ENCODE data around the gene DIAPH1.

Gene DIAPH1

DNA sequence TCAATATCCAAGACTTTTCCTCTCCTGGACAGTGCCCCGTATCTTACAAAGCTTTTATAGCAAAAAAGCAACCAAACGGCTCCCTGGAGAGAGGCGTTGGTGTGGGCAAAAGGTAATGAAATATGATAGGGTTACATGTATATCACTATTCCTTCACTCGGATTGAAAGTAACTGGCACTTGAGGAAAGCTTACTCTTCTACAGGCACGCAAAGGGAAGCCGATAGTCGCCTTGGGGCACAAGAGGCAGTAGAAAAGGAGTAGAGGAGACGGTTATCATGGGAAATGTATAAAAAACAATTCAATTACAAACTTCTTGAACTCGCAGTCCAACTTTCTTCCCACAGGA is 1.1 kb downstream of the DIAPH1 start (continued):
- TF ChIP-seq, protein P1, sequence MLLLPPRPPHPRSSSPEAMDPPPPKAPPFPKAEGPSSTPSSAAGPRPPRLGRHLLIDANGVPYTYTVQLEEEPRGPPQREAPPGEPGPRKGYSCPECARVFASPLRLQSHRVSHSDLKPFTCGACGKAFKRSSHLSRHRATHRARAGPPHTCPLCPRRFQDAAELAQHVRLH (tag by site-specific recombination; IDR thresholded peaks at IDR 0.05): no peak
- TF ChIP-seq, protein P2, sequence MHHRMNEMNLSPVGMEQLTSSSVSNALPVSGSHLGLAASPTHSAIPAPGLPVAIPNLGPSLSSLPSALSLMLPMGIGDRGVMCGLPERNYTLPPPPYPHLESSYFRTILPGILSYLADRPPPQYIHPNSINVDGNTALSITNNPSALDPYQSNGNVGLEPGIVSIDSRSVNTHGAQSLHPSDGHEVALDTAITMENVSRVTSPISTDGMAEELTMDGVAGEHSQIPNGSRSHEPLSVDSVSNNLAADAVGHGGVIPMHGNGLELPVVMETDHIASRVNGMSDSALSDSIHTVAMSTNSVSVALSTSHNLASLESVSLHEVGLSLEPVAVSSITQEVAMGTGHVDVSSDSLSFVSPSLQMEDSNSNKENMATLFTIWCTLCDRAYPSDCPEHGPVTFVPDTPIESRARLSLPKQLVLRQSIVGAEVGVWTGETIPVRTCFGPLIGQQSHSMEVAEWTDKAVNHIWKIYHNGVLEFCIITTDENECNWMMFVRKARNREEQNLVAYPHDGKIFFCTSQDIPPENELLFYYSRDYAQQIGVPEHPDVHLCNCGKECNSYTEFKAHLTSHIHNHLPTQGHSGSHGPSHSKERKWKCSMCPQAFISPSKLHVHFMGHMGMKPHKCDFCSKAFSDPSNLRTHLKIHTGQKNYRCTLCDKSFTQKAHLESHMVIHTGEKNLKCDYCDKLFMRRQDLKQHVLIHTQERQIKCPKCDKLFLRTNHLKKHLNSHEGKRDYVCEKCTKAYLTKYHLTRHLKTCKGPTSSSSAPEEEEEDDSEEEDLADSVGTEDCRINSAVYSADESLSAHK (tag by site-specific recombination; IDR thresholded peaks at IDR 0.05): peak; percentile 54; the same call in 1 of the 2 replicates
- TF ChIP-seq ZNF791 (tag by site-specific recombination; IDR thresholded peaks at IDR 0.05) (no peak), ZNF221 (tag by site-specific recombination; IDR thresholded peaks at IDR 0.05; ENCODE audit: borderline replicate concordance) (no peak), ZNF37A (tag by site-specific recombination; IDR thresholded peaks at IDR 0.05) (no peak), KLF7 (tag by site-specific recombination; IDR thresholded peaks at IDR 0.05; ENCODE audit: borderline replicate concordance) (no peak), ZNF302 (tag by site-specific recombination; IDR thresholded peaks at IDR 0.05; ENCODE audit: low read depth) (no peak), KLF10 (tag by site-specific recombination; IDR thresholded peaks at IDR 0.05) (no peak), ZNF416 (tag by site-specific recombination; IDR thresholded peaks at IDR 0.05) (no peak), ZSCAN23 (tag by site-specific recombination; IDR thresholded peaks at IDR 0.05) (no peak), SP7 (tag by site-specific recombination; IDR thresholded peaks at IDR 0.05) (peak; percentile 86), GLI2 (tag by site-specific recombination; IDR thresholded peaks at IDR 0.05; ENCODE audit: borderline replicate concordance, low read depth) (peak; percentile 47; the same call in 1 of the 2 replicates), SCRT1 (tag by site-specific recombination; IDR thresholded peaks at IDR 0.05; ENCODE audit: borderline replicate concordance) (no peak; the same call in 1 of the 2 replicates), ZNF585B (tag by site-specific recombination; IDR thresholded peaks at IDR 0.05) (no peak), ZNF138 (tag by site-specific recombination; IDR thresholded peaks at IDR 0.05; ENCODE audit: borderline replicate concordance) (no peak), FEZF1 (tag by site-specific recombination; IDR thresholded peaks at IDR 0.05) (peak; percentile 86), ZNF596 (tag by site-specific recombination; IDR thresholded peaks at IDR 0.05) (no peak), ZSCAN30 (tag by site-specific recombination; IDR thresholded peaks at IDR 0.05) (no peak), ZNF121 (tag by site-specific recombination; IDR thresholded peaks at IDR 0.05) (no peak)
- TF ChIP-seq, protein P3, sequence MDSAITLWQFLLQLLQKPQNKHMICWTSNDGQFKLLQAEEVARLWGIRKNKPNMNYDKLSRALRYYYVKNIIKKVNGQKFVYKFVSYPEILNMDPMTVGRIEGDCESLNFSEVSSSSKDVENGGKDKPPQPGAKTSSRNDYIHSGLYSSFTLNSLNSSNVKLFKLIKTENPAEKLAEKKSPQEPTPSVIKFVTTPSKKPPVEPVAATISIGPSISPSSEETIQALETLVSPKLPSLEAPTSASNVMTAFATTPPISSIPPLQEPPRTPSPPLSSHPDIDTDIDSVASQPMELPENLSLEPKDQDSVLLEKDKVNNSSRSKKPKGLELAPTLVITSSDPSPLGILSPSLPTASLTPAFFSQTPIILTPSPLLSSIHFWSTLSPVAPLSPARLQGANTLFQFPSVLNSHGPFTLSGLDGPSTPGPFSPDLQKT (IDR thresholded peaks at IDR 0.05; ENCODE audit: borderline replicate concordance, low read depth, low read length): no peak
- TF ChIP-seq, protein P4, sequence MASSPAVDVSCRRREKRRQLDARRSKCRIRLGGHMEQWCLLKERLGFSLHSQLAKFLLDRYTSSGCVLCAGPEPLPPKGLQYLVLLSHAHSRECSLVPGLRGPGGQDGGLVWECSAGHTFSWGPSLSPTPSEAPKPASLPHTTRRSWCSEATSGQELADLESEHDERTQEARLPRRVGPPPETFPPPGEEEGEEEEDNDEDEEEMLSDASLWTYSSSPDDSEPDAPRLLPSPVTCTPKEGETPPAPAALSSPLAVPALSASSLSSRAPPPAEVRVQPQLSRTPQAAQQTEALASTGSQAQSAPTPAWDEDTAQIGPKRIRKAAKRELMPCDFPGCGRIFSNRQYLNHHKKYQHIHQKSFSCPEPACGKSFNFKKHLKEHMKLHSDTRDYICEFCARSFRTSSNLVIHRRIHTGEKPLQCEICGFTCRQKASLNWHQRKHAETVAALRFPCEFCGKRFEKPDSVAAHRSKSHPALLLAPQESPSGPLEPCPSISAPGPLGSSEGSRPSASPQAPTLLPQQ (tag by site-specific recombination; IDR thresholded peaks at IDR 0.05): no peak
- TF ChIP-seq, protein P5, sequence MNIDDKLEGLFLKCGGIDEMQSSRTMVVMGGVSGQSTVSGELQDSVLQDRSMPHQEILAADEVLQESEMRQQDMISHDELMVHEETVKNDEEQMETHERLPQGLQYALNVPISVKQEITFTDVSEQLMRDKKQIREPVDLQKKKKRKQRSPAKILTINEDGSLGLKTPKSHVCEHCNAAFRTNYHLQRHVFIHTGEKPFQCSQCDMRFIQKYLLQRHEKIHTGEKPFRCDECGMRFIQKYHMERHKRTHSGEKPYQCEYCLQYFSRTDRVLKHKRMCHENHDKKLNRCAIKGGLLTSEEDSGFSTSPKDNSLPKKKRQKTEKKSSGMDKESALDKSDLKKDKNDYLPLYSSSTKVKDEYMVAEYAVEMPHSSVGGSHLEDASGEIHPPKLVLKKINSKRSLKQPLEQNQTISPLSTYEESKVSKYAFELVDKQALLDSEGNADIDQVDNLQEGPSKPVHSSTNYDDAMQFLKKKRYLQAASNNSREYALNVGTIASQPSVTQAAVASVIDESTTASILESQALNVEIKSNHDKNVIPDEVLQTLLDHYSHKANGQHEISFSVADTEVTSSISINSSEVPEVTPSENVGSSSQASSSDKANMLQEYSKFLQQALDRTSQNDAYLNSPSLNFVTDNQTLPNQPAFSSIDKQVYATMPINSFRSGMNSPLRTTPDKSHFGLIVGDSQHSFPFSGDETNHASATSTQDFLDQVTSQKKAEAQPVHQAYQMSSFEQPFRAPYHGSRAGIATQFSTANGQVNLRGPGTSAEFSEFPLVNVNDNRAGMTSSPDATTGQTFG (tag by site-specific recombination; IDR thresholded peaks at IDR 0.05; ENCODE audit: borderline replicate concordance): no peak
- TF ChIP-seq, protein P6, sequence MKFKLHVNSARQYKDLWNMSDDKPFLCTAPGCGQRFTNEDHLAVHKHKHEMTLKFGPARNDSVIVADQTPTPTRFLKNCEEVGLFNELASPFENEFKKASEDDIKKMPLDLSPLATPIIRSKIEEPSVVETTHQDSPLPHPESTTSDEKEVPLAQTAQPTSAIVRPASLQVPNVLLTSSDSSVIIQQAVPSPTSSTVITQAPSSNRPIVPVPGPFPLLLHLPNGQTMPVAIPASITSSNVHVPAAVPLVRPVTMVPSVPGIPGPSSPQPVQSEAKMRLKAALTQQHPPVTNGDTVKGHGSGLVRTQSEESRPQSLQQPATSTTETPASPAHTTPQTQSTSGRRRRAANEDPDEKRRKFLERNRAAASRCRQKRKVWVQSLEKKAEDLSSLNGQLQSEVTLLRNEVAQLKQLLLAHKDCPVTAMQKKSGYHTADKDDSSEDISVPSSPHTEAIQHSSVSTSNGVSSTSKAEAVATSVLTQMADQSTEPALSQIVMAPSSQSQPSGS (tag by site-specific recombination; IDR thresholded peaks at IDR 0.05; ENCODE audit: low read depth): no peak
- TF ChIP-seq, protein P7, sequence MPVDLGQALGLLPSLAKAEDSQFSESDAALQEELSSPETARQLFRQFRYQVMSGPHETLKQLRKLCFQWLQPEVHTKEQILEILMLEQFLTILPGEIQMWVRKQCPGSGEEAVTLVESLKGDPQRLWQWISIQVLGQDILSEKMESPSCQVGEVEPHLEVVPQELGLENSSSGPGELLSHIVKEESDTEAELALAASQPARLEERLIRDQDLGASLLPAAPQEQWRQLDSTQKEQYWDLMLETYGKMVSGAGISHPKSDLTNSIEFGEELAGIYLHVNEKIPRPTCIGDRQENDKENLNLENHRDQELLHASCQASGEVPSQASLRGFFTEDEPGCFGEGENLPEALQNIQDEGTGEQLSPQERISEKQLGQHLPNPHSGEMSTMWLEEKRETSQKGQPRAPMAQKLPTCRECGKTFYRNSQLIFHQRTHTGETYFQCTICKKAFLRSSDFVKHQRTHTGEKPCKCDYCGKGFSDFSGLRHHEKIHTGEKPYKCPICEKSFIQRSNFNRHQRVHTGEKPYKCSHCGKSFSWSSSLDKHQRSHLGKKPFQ (tag by site-specific recombination; IDR thresholded peaks at IDR 0.05): peak; percentile 18
